Measurements from ENCODE around the gene BCAN. TPM values are rescaled to one million over a fixed set of nuclear protein-coding genes. Genes with fewer than 3 reads are reported as not detected.

Gene BCAN
- total and polyA plus RNA-seq, 2 experiments from 2014 or later, result 2.3 to 5.5 TPM

- H4K20me1 ChIP-seq (replicated peaks; ENCODE audit: insufficient read depth), result peaks cover 19% of the 10 kb centered on the region
- H3K4me3 ChIP-seq, result peak overlapping the region; percentile 95
- peaks cover 48% of the 10 kb centered on the region for H3K36me3 Mint-ChIP-seq (ENCODE audit: low read depth)
- peak overlapping the region; percentile 82 for H3K4me3 Mint-ChIP-seq
- H3K9me2 ChIP-seq (ENCODE audit: insufficient read depth), result no peaks in the 10 kb centered on the region
- H3K9me3 Mint-ChIP-seq, result no peaks in the 10 kb centered on the region
- no peak overlapping the region for H2AFZ ChIP-seq
- peak overlapping the region; percentile 80 for H3K4me2 ChIP-seq
- DNase-seq (ENCODE audit: low spot score) (peak; percentile 21), ATAC-seq (peak; percentile 29)
- peaks cover 17% of the 10 kb centered on the region for H3K4me1 Mint-ChIP-seq
- H3K36me3 ChIP-seq (ENCODE audit: insufficient read depth), result peaks cover 5% of the 10 kb centered on the region
- no peaks in the 10 kb centered on the region for H3K27me3 ChIP-seq (ENCODE audit: insufficient read depth)
- peaks cover 4% of the 10 kb centered on the region for H3K27me3 Mint-ChIP-seq (ENCODE audit: insufficient read depth, low read depth, poor library complexity)
- H3K27ac Mint-ChIP-seq, result peak overlapping the region; percentile 75; the same call in 1 of the 2 replicates
- no peaks in the 10 kb centered on the region for H3K79me2 ChIP-seq (replicated peaks; ENCODE audit: insufficient read depth)
- H3K4me1 ChIP-seq (ENCODE audit: insufficient read depth), result peaks cover 8% of the 10 kb centered on the region; the same call in 1 of the 2 replicates
- peaks cover 34% of the 10 kb centered on the region for H3F3A ChIP-seq (replicated peaks; ENCODE audit: low read depth)
- no peak for TF ChIP-seq STAT1 (IDR thresholded peaks at IDR 0.05; ENCODE audit: unreplicated experiment)
- TF ChIP-seq POLR2AphosphoS5 (IDR thresholded peaks at IDR 0.05; ENCODE audit: low read depth), result peak; percentile 41; the same call in 1 of the 2 replicates
- H3K27ac ChIP-seq (ENCODE audit: low read depth), result peak overlapping the region; percentile 59; the same call in 1 of the 2 replicates
These were observed 49.6 kb upstream of the BCAN start for GRCh38 chr1:156592158-156592909.

GRCh38 chr1:156592910-156593660, 48.8 kb upstream of the BCAN start:
- H3K9me2 ChIP-seq (ENCODE audit: insufficient read depth), result no peaks in the 10 kb centered on the region
- H3K4me3 ChIP-seq, result peak overlapping the region; percentile 95
- H3K27ac Mint-ChIP-seq, result no peak overlapping the region

GRCh38 chr1:156593661-156593989, 48.3 kb upstream of the BCAN start:
- Histone ChIP-seq H3K36me3 (ENCODE audit: insufficient read depth) (peaks cover 16% of the 10 kb centered on the region), H3K4me3 (no peak overlapping the region), H3K4me1 (ENCODE audit: insufficient read depth) (peaks cover 8% of the 10 kb centered on the region; the same call in 1 of the 2 replicates), H3K27ac (ENCODE audit: low read depth) (0 out of 2 replicates have a peak overlapping the region, but pooled peaks have one; percentile 39), H3K27me3 (ENCODE audit: insufficient read depth) (no peaks in the 10 kb centered on the region), H2AFZ (no peak overlapping the region), H3K79me2 (replicated peaks; ENCODE audit: insufficient read depth) (0 out of 2 replicates have a peak, but pooled peaks cover under 1% of the 10 kb centered on the region), H3K9me2 (ENCODE audit: insufficient read depth) (no peaks in the 10 kb centered on the region), H3K4me2 (no peak overlapping the region), H4K20me1 (replicated peaks; ENCODE audit: insufficient read depth) (peaks cover 19% of the 10 kb centered on the region), H3F3A (replicated peaks; ENCODE audit: low read depth) (peaks cover 45% of the 10 kb centered on the region)
- Mint-ChIP-seq H3K4me3 (no peak overlapping the region), H3K36me3 (ENCODE audit: low read depth) (peaks cover 61% of the 10 kb centered on the region), H3K9me3 (no peaks in the 10 kb centered on the region), H3K4me1 (peaks cover 17% of the 10 kb centered on the region), H3K27me3 (ENCODE audit: insufficient read depth, low read depth, poor library complexity) (peaks cover 4% of the 10 kb centered on the region), H3K27ac (no peak overlapping the region)
- ATAC-seq (no peak), DNase-seq (ENCODE audit: low spot score) (no peak)
- TF ChIP-seq NANOG (IDR thresholded peaks at IDR 0.05; ENCODE audit: borderline replicate concordance) (no peak), EZH2phosphoT487 (IDR thresholded peaks at IDR 0.05; ENCODE audit: unreplicated experiment) (no peak), ZNF462 (CRISPR knock-in tag; IDR thresholded peaks at IDR 0.05) (no peak), ZNF331 (CRISPR knock-in tag; IDR thresholded peaks at IDR 0.05; ENCODE audit: low read depth) (no peak), JUNB (IDR thresholded peaks at IDR 0.05; ENCODE audit: unreplicated experiment) (no peak), POLR2AphosphoS5 (IDR thresholded peaks at IDR 0.05; ENCODE audit: low read depth) (no peak)

More at GRCh38 chr1:156592910-156593660, 48.8 kb upstream of the BCAN start:
- Histone ChIP-seq H4K20me1 (replicated peaks; ENCODE audit: insufficient read depth) (peaks cover 19% of the 10 kb centered on the region), H3K27me3 (ENCODE audit: insufficient read depth) (no peaks in the 10 kb centered on the region), H3K27ac (ENCODE audit: low read depth) (0 out of 2 replicates have a peak overlapping the region, but pooled peaks have one; percentile 39), H3K79me2 (replicated peaks; ENCODE audit: insufficient read depth) (no peaks in the 10 kb centered on the region), H2AFZ (no peak overlapping the region), H3K4me2 (peak overlapping the region; percentile 80; the same call in 1 of the 2 replicates), H3F3A (replicated peaks; ENCODE audit: low read depth) (peaks cover 40% of the 10 kb centered on the region), H3K36me3 (ENCODE audit: insufficient read depth) (peaks cover 11% of the 10 kb centered on the region), H3K4me1 (ENCODE audit: insufficient read depth) (peaks cover 8% of the 10 kb centered on the region; the same call in 1 of the 2 replicates)
- H3K9me3 Mint-ChIP-seq, result no peaks in the 10 kb centered on the region
- no peak for ATAC-seq
- peaks cover 55% of the 10 kb centered on the region for H3K36me3 Mint-ChIP-seq (ENCODE audit: low read depth)
- DNase-seq (ENCODE audit: low spot score), result no peak
- H3K4me1 Mint-ChIP-seq, result peaks cover 17% of the 10 kb centered on the region
- peaks cover 4% of the 10 kb centered on the region for H3K27me3 Mint-ChIP-seq (ENCODE audit: insufficient read depth, low read depth, poor library complexity)
- peak overlapping the region; percentile 82 for H3K4me3 Mint-ChIP-seq
- TF ChIP-seq ZNF114 (CRISPR knock-in tag; IDR thresholded peaks at IDR 0.05) (no peak), POLR2AphosphoS5 (IDR thresholded peaks at IDR 0.05; ENCODE audit: low read depth) (peak; percentile 34; the same call in 1 of the 2 replicates)

Data from GM23338 (cell line).